Germinal center (tissue), 1 donor: ENCODE results near the gene PLPPR1.
"Not testable (repeated sequence)": the region's sequence is repeated elsewhere in the genome, so short reads cannot be mapped to it uniquely, and the experiment has no call there.

Source experiments
- DNase-seq: peaks from one replicate; pipeline ENCODE4 v3.0.0; 2012; ENCODE audit warnings: mixed read lengths, low spot score

PLPPR1 gene

DNA sequence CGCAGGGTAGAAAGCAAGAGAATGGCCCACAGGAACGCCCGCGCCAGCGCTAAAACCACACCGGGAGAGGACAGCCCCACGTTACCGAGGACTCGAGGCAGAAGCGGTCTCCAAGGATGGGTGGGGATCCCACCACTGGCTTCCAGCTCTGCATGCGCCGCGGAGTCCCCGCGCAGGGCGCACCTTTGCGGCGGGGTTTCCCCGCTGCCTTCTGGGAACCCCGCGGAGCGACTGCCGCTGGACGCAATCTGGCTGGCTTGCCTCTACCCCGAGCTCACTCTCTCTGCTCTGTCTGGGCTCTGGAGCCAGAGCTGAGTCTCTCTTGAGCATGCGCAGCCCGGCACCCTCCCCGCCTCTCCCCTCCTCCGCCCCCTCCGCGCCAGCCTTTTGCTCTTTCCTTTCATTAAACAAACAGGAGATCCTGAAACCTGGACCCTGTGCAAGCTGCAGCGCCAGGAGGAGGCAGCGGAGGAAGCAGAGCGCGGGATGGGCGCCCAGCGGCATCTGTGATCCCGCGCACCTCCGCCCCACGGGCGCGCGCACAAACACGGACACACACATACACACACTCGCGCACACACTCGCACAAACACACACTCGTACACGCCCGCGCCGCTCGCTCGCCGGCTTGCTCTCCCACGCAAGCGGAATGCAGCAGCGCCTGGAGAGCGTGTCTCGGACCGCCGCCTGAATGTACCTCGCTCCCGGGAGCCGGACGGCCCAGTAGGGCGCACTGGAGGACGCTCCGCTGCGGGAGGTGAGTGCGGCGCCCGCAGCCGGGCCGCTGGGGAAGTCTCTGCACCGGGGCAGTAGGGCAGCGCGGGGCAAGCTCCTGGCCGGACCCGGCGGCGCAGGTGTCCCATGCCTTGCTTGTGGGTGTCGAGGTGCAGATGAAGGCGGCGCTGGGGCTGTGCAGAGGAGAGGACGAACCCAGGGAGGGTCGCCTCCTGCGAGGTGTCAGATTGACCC is at the start of gene PLPPR1:
Gene PLPPR1, plus strand, starts transcription at position 382 of the 969 bp plus-strand sequence.
- DNase-seq = no peak

DNA sequence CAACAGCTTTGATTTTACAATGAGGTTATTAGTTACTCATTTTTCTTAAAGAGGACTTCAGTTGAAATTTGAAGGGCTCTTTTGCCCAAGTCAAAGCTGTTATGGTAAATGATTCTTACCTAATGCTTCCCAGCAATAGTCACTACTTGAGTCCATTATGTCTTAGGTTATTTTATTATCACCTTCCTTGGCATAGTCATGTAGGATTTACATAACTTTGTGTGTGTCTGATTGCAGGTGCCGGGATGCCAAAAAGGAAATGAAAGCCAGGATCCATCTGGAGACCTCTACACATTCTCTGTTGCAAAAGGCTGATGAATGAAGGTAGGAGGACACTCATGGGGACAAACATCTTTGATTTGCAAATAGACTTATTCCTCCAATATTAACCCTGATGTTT is 38.8 kb upstream of the PLPPR1 start:
- DNase-seq = no peak

DNA sequence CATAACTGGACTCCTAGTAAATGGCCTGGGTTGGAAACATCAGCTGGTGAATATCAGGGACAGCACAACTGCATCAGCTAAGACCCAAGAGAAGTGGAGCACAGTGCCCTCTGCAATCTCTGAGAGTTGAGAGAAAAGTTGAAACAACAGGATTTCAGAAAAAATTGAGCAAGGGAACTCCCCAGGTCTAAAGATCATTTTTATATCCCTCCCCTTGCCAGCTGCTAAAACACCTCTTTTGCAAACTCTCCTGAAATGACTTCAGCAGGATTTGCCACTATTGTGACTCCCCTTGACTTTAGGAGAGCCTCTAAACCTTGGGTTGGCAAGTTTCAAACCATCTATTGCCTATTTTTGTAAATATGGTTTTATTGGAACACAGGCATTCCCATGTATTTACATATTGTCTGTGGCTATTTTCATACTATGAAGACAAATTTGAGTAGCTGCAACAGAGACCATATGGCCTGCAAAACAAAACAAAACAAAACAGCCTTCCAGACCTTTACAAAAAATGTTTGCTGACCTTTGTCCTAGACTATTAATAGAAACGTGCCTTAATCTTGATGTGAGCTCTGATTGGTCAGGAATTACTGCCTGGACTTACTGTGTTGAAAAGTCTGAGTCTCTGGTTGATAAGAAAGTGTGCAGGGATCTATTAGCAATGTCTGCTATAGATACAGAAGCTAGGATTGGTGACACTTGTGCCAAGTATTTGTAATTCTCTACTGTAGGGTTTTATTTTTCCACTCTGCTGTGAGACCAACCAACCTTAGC is 37.7 kb upstream of the PLPPR1 start:
- DNase-seq = no peak

DNA sequence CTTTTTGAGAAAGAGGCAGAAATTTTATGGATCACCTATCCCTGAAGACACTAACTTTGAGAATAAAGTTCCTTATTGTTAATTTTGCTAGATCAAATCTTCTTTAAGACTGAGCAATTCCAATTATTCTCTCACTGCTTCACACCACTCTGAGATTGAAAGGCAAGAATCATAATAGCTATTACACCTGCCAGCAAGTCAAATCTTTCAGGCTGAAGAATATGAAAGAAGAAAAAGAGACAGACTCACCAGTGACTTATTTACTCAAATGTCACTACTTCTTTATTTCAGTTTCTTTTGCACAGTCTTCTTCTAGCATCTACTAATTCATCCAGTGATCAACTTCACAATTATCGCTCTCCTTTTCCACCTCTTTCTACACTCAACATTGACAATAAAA is 35.9 kb upstream of the PLPPR1 start:
- no peak for DNase-seq

DNA sequence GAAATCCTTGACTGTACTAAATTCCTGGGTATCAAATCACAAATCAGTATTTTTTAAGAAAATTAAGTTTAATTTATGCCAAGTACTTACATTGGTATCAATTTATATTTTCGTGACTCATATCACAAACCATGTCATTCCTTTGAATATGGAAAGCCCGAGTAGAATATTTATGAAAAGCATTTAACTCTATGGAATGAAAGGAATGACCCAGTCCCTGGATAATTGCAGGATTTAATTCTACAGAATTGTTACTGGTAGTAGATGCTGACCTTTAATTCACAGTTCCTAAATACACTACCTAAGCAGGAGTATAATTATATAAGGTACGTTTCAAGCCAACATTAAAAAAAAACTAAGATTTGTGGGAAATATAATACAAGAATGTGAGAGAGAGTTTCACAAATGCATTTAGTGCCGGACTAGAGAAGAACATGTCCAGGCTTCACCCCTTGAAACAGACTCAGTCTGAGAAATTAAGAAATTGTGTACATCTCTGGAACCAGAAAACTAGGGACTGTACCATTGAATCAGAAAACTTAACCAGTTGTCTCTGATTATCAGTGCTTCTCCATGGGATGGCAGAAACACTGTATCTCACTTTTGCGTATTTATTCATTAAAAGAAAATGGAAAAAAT is 28.5 kb upstream of the PLPPR1 start:
- no peak for DNase-seq

DNA sequence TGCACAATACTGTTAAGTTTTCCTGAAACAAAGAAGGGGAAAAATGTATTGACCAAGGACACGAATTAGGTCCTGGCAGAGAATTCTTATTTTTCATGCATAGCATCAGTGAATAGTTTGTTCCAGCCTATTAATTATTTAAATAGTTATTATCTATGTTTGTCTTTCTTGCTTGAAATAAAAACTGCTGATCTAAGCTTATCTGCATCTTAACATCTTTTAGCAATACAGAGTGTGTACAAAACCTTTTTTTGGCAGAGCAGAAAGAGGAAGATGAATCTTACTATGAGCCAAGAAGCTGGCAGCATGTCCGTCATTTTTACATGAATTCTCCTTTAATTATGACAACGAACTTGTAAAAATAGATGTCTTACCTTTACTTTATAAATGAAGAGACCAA is 23.3 kb upstream of the PLPPR1 start:
- DNase-seq = no peak

DNA sequence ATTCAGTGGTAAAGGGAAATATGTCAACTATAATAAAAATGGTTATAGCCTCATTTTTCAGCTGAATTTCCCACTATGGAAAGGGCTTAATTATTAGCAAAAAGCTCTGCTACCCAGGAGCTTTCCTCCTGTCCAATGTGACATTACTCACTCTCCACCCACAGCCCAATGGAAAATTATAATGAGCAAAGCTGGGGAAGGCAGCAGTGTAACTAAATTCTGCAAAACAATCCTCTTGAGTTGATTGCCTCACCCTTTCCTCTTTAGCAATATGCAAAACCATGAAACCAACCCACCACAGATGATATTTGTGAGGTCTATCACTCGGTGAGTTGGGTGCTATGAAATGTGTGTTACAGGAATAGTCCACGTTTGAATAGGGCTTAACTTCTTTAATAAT is 14.0 kb upstream of the PLPPR1 start:
- DNase-seq = no peak

DNA sequence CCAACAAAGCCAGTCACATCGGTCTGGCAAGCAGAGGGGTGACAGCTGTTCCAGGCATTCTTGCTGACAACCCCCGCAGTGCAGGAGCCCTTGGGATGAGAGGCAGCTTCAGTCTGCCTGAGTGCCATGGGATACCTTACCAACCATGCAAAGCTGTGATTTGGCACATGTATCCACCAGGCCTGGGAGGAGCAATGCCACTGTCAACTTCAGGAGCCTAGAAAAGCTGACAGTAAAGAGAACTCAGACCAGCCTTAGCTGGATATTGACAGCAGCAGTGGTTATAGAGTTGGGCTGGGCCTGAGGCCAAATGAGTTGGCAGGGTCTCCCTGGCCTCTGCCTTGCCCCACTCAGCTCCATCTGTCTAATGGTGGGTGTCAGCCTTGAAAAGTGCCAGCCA is 10.1 kb upstream of the PLPPR1 start:
- no peak for DNase-seq

DNA sequence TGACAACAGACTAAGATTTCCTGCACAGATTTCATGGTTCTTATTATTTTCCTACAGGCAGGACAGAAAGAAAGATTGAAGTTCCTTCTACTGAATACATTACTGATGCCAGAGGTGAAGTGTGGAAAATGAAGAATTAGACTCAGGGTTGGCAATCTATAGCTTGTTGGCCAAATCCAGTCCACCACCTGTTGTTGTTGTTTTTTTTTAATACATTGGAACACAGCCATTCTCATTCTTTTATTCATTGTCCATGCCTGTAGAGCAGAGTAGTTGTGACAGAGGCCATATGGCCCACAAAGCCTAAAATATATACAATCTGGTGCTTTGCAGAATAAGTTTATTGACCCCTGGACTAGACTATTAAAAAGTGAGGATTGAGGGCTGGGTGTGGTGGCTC is 5.8 kb upstream of the PLPPR1 start:
- DNase-seq = no peak

DNA sequence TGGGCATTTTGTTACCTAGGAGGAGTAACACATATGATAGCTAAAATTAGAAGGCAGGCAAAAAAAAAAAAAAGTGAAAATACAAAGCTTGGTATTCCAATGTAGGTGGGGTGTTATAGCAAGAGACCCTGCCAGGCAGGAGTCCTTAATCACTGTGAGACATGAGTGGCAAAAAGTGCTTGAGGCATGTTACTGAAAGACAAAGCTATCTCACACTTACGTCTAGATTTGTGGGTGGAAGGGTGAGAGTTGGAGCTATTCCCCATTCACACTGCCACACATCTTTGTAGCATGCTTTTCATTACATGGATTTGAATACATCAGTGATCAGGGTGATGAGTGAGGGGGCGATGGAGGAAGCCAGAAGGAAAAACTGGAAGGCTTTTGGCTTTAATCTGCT is 2.6 kb upstream of the PLPPR1 start:
- DNase-seq = no peak

DNA sequence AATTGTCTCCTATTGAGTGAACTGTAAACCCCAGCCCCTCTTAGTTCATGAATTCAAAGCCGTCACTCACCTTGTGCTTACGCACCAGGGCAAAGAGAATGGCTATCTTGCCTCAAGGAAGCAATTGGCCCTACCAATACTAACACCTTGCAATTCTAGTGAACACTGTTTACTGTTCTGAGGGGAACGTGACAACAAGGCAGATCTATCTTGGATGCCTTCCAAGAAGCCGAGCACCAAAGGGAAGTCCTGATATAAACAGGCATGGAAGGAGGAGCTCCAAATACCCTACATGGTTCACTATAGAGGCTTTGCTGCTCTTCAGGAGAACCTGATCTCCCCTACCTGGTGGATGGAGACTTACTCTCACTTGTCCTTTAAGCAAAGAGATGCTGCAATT is 1.7 kb upstream of the PLPPR1 start:
- DNase-seq = no peak

DNA sequence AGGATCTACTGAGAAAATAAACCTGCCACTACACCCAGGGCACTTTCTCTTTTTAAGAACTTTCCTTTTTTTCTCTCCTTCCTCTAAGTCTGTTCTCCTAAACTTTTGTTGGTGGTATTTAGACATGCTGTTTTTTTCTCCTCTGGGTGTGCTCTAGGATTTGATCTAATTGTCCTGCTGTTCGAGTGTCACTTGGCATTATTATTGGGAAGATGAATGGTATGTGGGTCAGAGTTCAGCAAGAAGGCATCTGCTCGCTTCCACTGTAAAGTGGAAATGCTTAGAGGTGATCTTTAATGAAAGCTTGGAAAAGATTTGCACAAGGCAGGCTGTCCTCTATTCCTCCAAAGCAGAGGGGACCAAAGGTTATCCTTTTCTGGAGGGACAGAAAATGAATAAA is 1.3 kb upstream of the PLPPR1 start:
- no peak for DNase-seq

DNA sequence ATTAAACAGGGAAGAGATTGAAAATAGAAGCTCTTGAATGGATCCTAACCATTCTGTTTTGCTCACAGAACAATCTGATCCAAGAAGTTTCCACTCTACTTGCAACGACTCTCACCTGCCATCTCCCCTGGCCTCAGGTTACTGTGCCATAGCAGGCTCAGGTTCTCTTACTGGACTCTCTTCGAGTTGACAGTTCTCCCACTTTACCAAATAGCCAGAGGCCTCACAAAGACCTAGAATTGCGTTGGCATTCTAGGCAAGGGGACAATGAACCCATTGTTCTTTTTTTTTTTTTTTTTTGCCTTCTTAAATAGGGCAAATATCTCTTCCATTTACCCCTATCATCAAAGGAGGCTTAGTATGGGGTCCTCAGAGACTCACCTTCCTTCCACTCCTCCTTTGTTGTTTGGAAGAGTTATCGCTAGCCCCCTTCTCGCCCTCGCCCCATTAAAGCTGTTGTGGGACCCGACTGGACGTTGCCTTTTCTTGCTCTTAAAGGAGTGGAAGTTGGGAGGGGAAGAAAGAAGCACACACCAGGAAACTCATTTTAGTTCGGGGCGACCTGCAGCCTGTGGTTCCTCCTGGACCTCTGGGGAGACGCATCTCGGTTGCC is 688 bp upstream of the PLPPR1 start:
- DNase-seq = no peak

DNA sequence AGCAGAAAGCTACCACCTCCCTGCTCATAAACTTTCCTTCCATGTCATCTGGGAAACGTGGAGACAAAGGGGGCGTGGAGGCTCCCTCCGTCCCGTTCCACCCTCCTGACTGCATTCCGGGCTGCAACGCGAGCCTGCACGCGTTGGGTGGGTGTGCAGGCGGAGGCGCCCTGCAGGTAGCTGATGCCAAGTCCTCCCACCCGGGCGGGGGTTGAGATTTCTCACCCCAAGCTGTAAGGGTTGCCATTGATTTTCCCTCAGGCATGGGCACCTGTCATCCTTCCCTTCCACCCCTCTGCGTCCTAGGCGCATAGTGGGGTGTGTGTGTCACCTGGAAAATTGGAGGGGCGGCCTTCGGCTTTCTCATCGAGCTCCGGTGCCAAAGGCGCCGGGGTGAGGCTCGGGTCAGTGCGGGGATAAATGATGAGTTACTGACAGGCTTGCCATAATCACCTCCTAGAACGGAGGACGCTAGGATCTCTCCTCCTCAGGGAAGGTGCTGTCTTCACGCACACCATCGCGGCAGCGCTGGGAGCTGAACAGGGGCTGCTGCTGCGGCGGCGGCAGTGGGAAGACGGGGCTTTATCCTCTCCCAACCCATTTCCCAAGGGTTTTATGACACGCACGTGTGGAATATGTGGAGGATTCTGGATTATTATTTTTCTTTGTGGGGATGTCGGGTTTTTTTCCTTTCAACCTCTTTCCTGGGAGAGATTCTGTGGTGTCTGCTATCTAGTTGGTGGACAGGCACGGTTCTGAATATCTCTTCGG is 973 bp downstream of the PLPPR1 start:
- no peak for DNase-seq

DNA sequence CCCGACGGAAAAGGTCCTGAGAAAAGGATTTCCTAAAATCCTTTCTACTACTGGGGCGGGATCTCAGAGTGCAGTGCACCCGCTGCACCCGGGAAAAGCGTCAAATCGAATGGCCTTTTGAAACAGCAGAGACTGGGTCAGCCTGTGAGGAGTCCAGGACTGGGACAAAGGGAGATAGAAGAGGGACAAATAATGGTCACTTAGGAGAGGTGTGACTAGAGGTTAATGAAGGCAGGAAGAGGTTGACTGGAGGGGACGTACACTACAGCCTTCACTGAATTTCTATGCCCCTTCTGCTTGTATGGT is 1.5 kb downstream of the PLPPR1 start:
- no peak for DNase-seq

DNA sequence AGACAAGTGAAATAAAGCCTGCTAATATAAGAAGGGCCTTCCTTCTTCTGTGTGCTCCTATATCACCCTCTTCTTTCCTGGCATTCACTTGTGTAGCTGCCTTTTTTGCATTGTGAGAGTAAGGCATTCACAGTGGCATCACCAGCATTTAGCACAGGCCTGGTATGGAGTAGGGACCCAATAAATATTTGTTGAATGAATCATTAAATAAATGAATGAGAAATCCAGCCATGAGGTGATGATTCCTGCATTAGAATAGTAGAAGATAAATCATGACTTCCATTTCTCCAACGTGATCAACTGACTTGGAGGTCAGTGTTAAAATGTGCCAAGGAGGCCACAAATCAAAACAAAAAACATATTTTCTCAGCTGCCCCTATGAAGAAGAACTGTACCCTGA is 3.9 kb downstream of the PLPPR1 start:
- DNase-seq = no peak

DNA sequence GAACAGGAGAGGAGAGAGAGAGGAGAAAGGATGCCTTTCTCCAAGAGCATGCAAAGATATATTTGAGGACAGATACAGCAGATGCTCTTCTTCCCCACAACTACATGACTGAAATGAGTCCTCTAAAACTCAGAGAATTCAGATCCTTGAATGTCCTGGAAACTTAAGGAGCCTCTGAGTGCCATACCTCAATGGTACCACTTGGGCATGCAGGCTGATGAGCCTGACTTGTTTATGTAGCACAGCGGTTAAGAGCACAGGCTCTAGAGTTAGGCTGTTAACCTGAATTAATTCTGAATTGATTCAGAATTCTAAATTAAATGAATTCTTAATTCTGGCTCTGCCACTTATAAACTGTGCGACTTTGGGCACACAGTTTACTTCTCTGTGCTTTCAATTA is 5.7 kb downstream of the PLPPR1 start:
- DNase-seq = no peak

DNA sequence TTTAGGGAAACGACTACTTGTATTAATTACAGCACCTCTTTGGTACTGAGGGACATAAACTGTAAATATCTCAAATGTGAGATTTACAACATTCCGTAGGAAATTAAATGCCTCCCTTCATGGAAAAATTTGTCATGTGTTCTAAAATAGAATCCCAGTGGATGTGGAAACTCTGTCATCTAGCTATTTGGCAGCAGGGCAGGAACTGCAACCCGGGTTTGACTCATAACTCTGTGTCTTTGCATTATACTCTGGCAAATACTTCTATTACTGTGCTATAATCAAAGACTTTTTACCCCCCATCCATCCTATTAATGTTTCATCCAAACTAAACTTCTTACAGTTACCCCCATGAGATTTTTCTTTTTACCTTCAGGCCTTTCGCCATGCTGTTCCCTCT is 6.6 kb downstream of the PLPPR1 start:
- DNase-seq = no peak

DNA sequence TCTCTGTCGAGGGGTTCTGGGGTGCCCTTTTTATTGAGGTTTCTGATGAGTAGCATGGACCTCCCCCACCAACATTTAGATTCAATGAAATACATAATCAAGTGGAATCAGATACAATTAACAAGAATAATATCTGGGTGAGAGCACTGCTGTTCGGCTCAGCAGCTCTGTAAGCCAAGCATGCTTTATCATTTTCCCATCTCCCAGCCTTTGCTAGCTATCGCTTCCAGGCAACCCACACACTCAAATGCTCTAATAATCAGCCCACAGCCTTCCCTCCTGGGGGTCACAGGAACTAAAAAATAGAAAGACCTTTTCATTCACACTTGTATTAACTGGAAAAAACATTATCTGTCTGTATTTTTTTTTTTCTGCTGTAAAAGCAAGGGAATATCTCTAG is 8.9 kb downstream of the PLPPR1 start:
- DNase-seq = no peak

DNA sequence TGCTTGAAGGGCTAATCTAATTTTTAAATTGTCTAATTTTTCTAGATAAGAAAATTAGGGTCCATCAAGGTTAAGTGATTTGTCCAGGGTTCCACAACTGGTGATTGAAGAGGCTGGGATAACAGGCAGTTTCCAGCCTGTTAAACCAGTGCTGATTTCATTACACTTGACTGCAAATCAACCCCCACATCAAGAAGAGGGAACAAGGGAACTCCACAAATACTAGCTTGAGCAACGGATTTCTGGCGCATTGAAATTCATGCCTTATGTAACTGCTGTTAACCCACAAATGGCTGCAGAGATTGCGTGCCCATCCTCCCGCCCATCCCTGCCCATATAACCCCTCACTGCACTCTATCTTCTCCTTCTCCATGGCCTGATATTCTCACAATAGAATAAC is 10.0 kb downstream of the PLPPR1 start:
- no peak for DNase-seq

DNA sequence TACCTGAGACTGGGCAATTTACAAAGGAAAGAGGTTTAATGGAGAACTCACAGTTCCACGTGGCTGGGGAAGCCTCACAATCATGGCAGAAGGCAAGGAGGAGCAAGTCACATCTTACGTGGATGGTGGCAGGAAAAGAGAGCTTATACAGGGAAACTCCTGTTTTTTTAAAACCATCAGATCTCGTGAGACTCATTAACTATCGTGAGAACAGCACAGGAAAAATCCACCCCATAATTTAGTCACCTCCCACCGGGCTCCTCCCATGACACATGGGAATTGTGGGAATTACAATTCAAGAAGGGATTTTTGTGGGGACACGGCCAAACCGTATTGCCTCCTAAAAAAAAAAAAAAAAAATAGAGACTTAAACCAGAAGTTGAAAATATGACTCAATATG is 11.1 kb downstream of the PLPPR1 start:
- not testable (repeated sequence) for DNase-seq
